ENCODE data around the gene IDS.
"Not testable (repeated sequence)": the region's sequence is repeated elsewhere in the genome, so short reads cannot be mapped to it uniquely, and the experiment has no call there.

The IDS gene

GRCh38 chrX:149504915-149505651 is at the start of gene IDS:
Gene IDS (minus strand): TSS chrX:149505306. CDS start chrX:149505137, 169 bp downstream.
- peak within 1 kb of the TSS; percentile 39 for H3K4me3 ChIP-seq (ENCODE audit: low read depth, low read length)

- not testable (repeated sequence) for H3K4me3 ChIP-seq (ENCODE audit: low read depth, low read length)
Observed at GRCh38 chrX:149551939-149552248, 46.8 kb upstream of the IDS start.

- not testable (repeated sequence) for H3K4me3 ChIP-seq (ENCODE audit: low read depth, low read length)
Observed at GRCh38 chrX:149551245-149551938, 46.3 kb upstream of the IDS start.

- not testable (repeated sequence) for H3K4me3 ChIP-seq (ENCODE audit: low read depth, low read length)
Observed at GRCh38 chrX:149550454-149550853, 45.3 kb upstream of the IDS start.

- H3K4me3 ChIP-seq (ENCODE audit: low read depth, low read length): not testable (repeated sequence)
Observed at GRCh38 chrX:149549701-149550100, 44.6 kb upstream of the IDS start, which contains the start of gene HSFX3. Gene HSFX3 (minus strand): TSS chrX:149549924. CDS start chrX:149549852, 72 bp downstream.

GRCh38 chrX:149547782-149548181 is 42.7 kb upstream of the IDS start:
- H3K4me3 ChIP-seq (ENCODE audit: low read depth, low read length): not testable (repeated sequence)

- H3K4me3 ChIP-seq (ENCODE audit: low read depth, low read length): not testable (repeated sequence)
Observed at GRCh38 chrX:149546962-149547361, 41.9 kb upstream of the IDS start.

GRCh38 chrX:149545545-149546543 is 40.7 kb upstream of the IDS start:
- H3K4me3 ChIP-seq (ENCODE audit: low read depth, low read length): not testable (repeated sequence)

- H3K4me3 ChIP-seq (ENCODE audit: low read depth, low read length): peak overlapping the region; percentile 65
Observed at GRCh38 chrX:149541521-149542047, 36.5 kb upstream of the IDS start.

GRCh38 chrX:149540621-149541520 is 35.8 kb upstream of the IDS start, which contains the start of gene EOLA1:
Gene EOLA1 (plus strand): TSS chrX:149541012. CDS start chrX:149545631, 4,619 bp downstream.
- peak within 1 kb of the TSS; percentile 65 for H3K4me3 ChIP-seq (ENCODE audit: low read depth, low read length)

- no peak overlapping the region for H3K4me3 ChIP-seq (ENCODE audit: low read depth, low read length)
Observed at GRCh38 chrX:149540131-149540620, 35.1 kb upstream of the IDS start.

- peak overlapping the region; percentile 43 for H3K4me3 ChIP-seq (ENCODE audit: low read depth, low read length)
Observed at GRCh38 chrX:149539283-149540130, 34.4 kb upstream of the IDS start.

GRCh38 chrX:149537474-149537873 is 32.4 kb upstream of the IDS start:
- H3K4me3 ChIP-seq (ENCODE audit: low read depth, low read length): not testable (repeated sequence)

- H3K4me3 ChIP-seq (ENCODE audit: low read depth, low read length): not testable (repeated sequence)
Observed at GRCh38 chrX:149534926-149535602, 30.0 kb upstream of the IDS start.

GRCh38 chrX:149533999-149534398 is 28.9 kb upstream of the IDS start:
- H3K4me3 ChIP-seq (ENCODE audit: low read depth, low read length): not testable (repeated sequence)

- H3K4me3 ChIP-seq (ENCODE audit: low read depth, low read length): not testable (repeated sequence)
Observed at GRCh38 chrX:149532868-149533267, 27.8 kb upstream of the IDS start.

- H3K4me3 ChIP-seq (ENCODE audit: low read depth, low read length): no peak overlapping the region
Observed at GRCh38 chrX:149531599-149531998, 26.5 kb upstream of the IDS start.

GRCh38 chrX:149528381-149528780 is 23.3 kb upstream of the IDS start:
- no peak overlapping the region for H3K4me3 ChIP-seq (ENCODE audit: low read depth, low read length)
